Activated T-cell treated with anti-CD3 and anti-CD28 coated beads for 4 hours (primary cell): ENCODE measurements around the gene KRTAP4-9.
"Not testable (repeated sequence)": the region's sequence is repeated elsewhere in the genome, so short reads cannot be mapped to it uniquely, and the experiment has no call there.

ENCODE experiments used
- DNase-seq: peaks from one replicate; pipeline ENCODE4 v3.0.0-alpha.2; 2020

KRTAP4-9 gene

GRCh38 chr17:41105347-41105746 is at the start of gene KRTAP4-9:
Gene KRTAP4-9, plus strand, starts transcription at chr17:41105389. Its CDS starts 0 bp downstream, at chr17:41105389.
- not testable (repeated sequence) for DNase-seq

GRCh38 chr17:41057547-41057946 is 47.6 kb upstream of the KRTAP4-9 start:
- no peak for DNase-seq

- DNase-seq, result no peak
These were observed 46.4 kb upstream of the KRTAP4-9 start for GRCh38 chr17:41058741-41059140.

GRCh38 chr17:41059276-41060051 is 45.7 kb upstream of the KRTAP4-9 start:
- not testable (repeated sequence) for DNase-seq

- no peak for DNase-seq
These were observed 45.1 kb upstream of the KRTAP4-9 start, which contains the start of gene KRTAP2-3 for GRCh38 chr17:41060052-41060604. Gene KRTAP2-3, minus strand, starts transcription at chr17:41060114. Its CDS starts 64 bp downstream, at chr17:41060050.

GRCh38 chr17:41061964-41062363 is 43.2 kb upstream of the KRTAP4-9 start:
- no peak for DNase-seq

GRCh38 chr17:41063449-41063848 is 41.7 kb upstream of the KRTAP4-9 start:
- no peak for DNase-seq

GRCh38 chr17:41064301-41064700 is 40.9 kb upstream of the KRTAP4-9 start:
- no peak for DNase-seq

GRCh38 chr17:41065016-41065689 is 40.0 kb upstream of the KRTAP4-9 start:
- DNase-seq, result not testable (repeated sequence)

GRCh38 chr17:41065829-41066624 is 39.2 kb upstream of the KRTAP4-9 start, which contains the start of gene KRTAP2-4:
Gene KRTAP2-4, minus strand, starts transcription at chr17:41065879. Its CDS starts 34 bp downstream, at chr17:41065845.
- DNase-seq, result no peak

- DNase-seq, result no peak
These were observed 37.9 kb upstream of the KRTAP4-9 start for GRCh38 chr17:41067281-41067680.

GRCh38 chr17:41069031-41069430 is 36.2 kb upstream of the KRTAP4-9 start:
- no peak for DNase-seq

- no peak for DNase-seq
These were observed 33.4 kb upstream of the KRTAP4-9 start for GRCh38 chr17:41071606-41072360.

GRCh38 chr17:41073676-41074075 is 31.5 kb upstream of the KRTAP4-9 start:
- DNase-seq, result no peak

- no peak for DNase-seq
These were observed 28.4 kb upstream of the KRTAP4-9 start for GRCh38 chr17:41076788-41077187.

GRCh38 chr17:41082626-41083025 is 22.6 kb upstream of the KRTAP4-9 start:
- no peak for DNase-seq

GRCh38 chr17:41083427-41083826 is 21.8 kb upstream of the KRTAP4-9 start:
- not testable (repeated sequence) for DNase-seq

GRCh38 chr17:41084100-41084856 is 20.9 kb upstream of the KRTAP4-9 start, which contains the start of gene KRTAP4-7:
Gene KRTAP4-7, plus strand, starts transcription at chr17:41084150. Its CDS starts 57 bp downstream, at chr17:41084207.
- DNase-seq, result not testable (repeated sequence)

GRCh38 chr17:41088760-41089352 is 16.3 kb upstream of the KRTAP4-9 start:
- DNase-seq, result not testable (repeated sequence)

- no peak for DNase-seq
These were observed 9.1 kb upstream of the KRTAP4-9 start for GRCh38 chr17:41096055-41096454.

GRCh38 chr17:41098042-41098441 is 7.1 kb upstream of the KRTAP4-9 start, which contains the start of gene KRTAP4-8:
Gene KRTAP4-8, minus strand, starts transcription at chr17:41098142. Its CDS starts 58 bp downstream, at chr17:41098084.
- no peak for DNase-seq
